Neural progenitor cell (in vitro differentiated cells): Measurements from ENCODE around the gene ITSN1. TPM values are rescaled to one million over a fixed set of nuclear protein-coding genes. Genes with fewer than 3 reads are reported as not detected.

Experiments
- DNase-seq: peaks from one replicate; pipeline ENCODE4 v3.0.0-alpha.2; 2016; ENCODE audit warnings: low spot score
- H2AFZ ChIP-seq: fragments of 200-600 bp; sonication (generic); replicated peaks from 2 replicates; pipeline ENCODE4 v1.6.1; 2016; ENCODE audit warnings: antibody characterized with exemption
- H3F3A ChIP-seq: fragments of 200-600 bp; sonication (generic); 2 replicates; pipeline ENCODE4 v1.6.1; 2016; ENCODE audit warnings: antibody characterized with exemption, low read depth
- H3K27ac ChIP-seq: fragments of 200-600 bp; sonication (generic); 2 replicates; pipeline ENCODE4 v1.5.1; 2016; ENCODE audit warnings: mild to moderate bottlenecking
- H3K27me3 ChIP-seq: fragments of 200-600 bp; sonication (generic); 2 replicates; pipeline ENCODE4 v1.6.1; 2016; ENCODE audit warnings: mild to moderate bottlenecking, moderate library complexity
- H3K36me3 ChIP-seq: fragments of 200-600 bp; sonication (generic); 2 replicates; pipeline ENCODE4 v1.5.1; 2016
- H3K4me1 ChIP-seq: fragments of 200-600 bp; sonication (generic); 2 replicates; pipeline ENCODE4 v1.6.1; 2016; ENCODE audit warnings: mixed run types
- H3K4me2 ChIP-seq: fragments of 200-600 bp; sonication (generic); 2 replicates; pipeline ENCODE4 v1.6.1; 2016
- H3K4me3 ChIP-seq: fragments of 200-600 bp; sonication (generic); 2 replicates; pipeline ENCODE4 v1.5.1; 2016
- H3K79me2 ChIP-seq: fragments of 200-600 bp; sonication (generic); 2 replicates; pipeline ENCODE4 v1.6.1; 2016; ENCODE audit warnings: low read depth
- H3K9ac ChIP-seq: fragments of 200-600 bp; sonication (generic); 2 replicates; pipeline ENCODE4 v1.6.1; 2016
- H3K9me3 ChIP-seq: fragments of 200-600 bp; sonication (generic); 2 replicates; pipeline ENCODE4 v1.5.1; 2016; ENCODE audit warnings: low read depth
- H4K20me1 ChIP-seq: fragments of 200-600 bp; sonication (generic); 2 replicates; pipeline ENCODE4 v1.6.1; 2016; ENCODE audit warnings: low read depth
- H3K27ac Mint-ChIP-seq: 3 replicates; pipeline ENCODE4 v1.8.0; 2021; ENCODE audit warnings: mixed read lengths
- H3K27me3 Mint-ChIP-seq: 2 replicates; pipeline ENCODE4 v1.8.0; 2022; ENCODE audit warnings: low read depth, mild to moderate bottlenecking, inconsistent platforms, moderate library complexity, mixed read lengths; ENCODE audit not compliant: insufficient read depth
- H3K36me3 Mint-ChIP-seq: 3 replicates; pipeline ENCODE4 v1.8.0; 2021; ENCODE audit warnings: mixed read lengths
- H3K4me1 Mint-ChIP-seq: 3 replicates; pipeline ENCODE4 v1.8.0; 2021; ENCODE audit warnings: mixed read lengths
- H3K4me3 Mint-ChIP-seq: 3 replicates; pipeline ENCODE4 v1.8.0; 2021; ENCODE audit warnings: mild to moderate bottlenecking, moderate library complexity, mixed read lengths
- H3K9me3 Mint-ChIP-seq: 3 replicates; pipeline ENCODE4 v1.8.0; 2020; ENCODE audit warnings: mixed read lengths
- CTCF ChIP-seq: fragments of 200-600 bp; sonication (generic); IDR thresholded peaks from 2 replicates; pipeline ENCODE4 v1.5.1; 2017; ENCODE audit warnings: antibody characterized with exemption, mild to moderate bottlenecking
- EZH2 ChIP-seq: fragments of 200-600 bp; sonication (generic); IDR thresholded peaks from 2 replicates; pipeline ENCODE4 v1.6.1; 2017; ENCODE audit warnings: antibody characterized with exemption, mild to moderate bottlenecking, moderate library complexity
- EZH2phosphoT487 ChIP-seq: fragments of 200-600 bp; sonication (generic); IDR thresholded peaks from 2 replicates; pipeline ENCODE4 v1.6.1; 2017; ENCODE audit warnings: antibody characterized with exemption
- total RNA-seq: library from RNA; depleted of rRNA; stranded (reverse); fragments of >200 nt; gene quantifications from 2 replicates; pipeline ENCODE4 v1.2.3, GENCODE V29; 2015; ENCODE audit warnings: low replicate concordance

Gene ITSN1
- total RNA-seq, 1 donor from 2014 or later = 136 TPM

DNA sequence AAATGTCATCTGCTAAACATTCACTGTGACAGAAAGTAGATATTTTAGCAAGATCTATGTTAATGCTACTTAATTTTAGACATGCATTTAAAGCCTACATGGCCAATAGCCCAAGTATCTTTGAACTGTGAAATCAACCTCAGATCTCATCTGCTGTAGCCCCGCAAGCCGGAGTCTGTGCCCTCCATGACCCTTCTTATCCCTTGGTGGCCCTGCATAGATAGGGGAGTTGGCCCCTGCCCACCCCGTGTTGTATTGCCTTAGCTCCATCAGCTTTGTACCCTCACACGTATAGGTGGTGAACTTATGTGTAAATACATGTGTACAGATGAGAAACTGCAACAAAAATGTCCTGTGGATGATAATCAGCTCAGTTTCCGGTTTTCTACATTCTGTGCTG lies 254.8 kb downstream of the ITSN1 start:
- Mint-ChIP-seq H3K9me3 (no peaks in the 10 kb centered on the region), H3K36me3 (peaks cover 7% of the 10 kb centered on the region), H3K4me1 (peaks cover 31% of the 10 kb centered on the region), H3K4me3 (no peak overlapping the region), H3K27ac (no peak overlapping the region), H3K27me3 (peaks cover 6% of the 10 kb centered on the region)
- H3K4me2 ChIP-seq = no peak overlapping the region
- H2AFZ ChIP-seq = no peak overlapping the region
- DNase-seq = no peak
- no peak for TF ChIP-seq EZH2
- TF ChIP-seq CTCF = no peak
- no peak for TF ChIP-seq EZH2phosphoT487
- H3F3A ChIP-seq = peaks cover 19% of the 10 kb centered on the region
- H3K79me2 ChIP-seq = no peaks in the 10 kb centered on the region
- peaks cover 32% of the 10 kb centered on the region for H3K4me1 ChIP-seq
- H3K9ac ChIP-seq = no peak overlapping the region
- no peaks in the 10 kb centered on the region for H3K27me3 ChIP-seq
- H3K9me3 ChIP-seq = no peaks in the 10 kb centered on the region
- H3K27ac ChIP-seq = no peak overlapping the region
- no peaks in the 10 kb centered on the region for H3K36me3 ChIP-seq
- no peak overlapping the region for H3K4me3 ChIP-seq
- no peaks in the 10 kb centered on the region for H4K20me1 ChIP-seq

GRCh38 chr21:33897739-33898138 lies 255.4 kb downstream of the ITSN1 start:
- Histone ChIP-seq H3F3A (peaks cover 26% of the 10 kb centered on the region), H2AFZ (no peak overlapping the region), H3K27me3 (no peaks in the 10 kb centered on the region), H3K4me3 (no peak overlapping the region), H3K9me3 (no peaks in the 10 kb centered on the region), H3K27ac (no peak overlapping the region), H3K9ac (no peak overlapping the region), H3K4me1 (peaks cover 26% of the 10 kb centered on the region), H3K36me3 (no peaks in the 10 kb centered on the region), H4K20me1 (no peaks in the 10 kb centered on the region), H3K79me2 (no peaks in the 10 kb centered on the region), H3K4me2 (no peak overlapping the region)
- H3K27me3 Mint-ChIP-seq = peaks cover 6% of the 10 kb centered on the region
- peaks cover 12% of the 10 kb centered on the region for H3K36me3 Mint-ChIP-seq
- no peak overlapping the region for H3K4me3 Mint-ChIP-seq
- TF ChIP-seq EZH2phosphoT487 (no peak), EZH2 (no peak), CTCF (no peak)
- H3K27ac Mint-ChIP-seq = no peak overlapping the region
- DNase-seq = no peak
- H3K4me1 Mint-ChIP-seq = peaks cover 27% of the 10 kb centered on the region
- no peaks in the 10 kb centered on the region for H3K9me3 Mint-ChIP-seq

DNA sequence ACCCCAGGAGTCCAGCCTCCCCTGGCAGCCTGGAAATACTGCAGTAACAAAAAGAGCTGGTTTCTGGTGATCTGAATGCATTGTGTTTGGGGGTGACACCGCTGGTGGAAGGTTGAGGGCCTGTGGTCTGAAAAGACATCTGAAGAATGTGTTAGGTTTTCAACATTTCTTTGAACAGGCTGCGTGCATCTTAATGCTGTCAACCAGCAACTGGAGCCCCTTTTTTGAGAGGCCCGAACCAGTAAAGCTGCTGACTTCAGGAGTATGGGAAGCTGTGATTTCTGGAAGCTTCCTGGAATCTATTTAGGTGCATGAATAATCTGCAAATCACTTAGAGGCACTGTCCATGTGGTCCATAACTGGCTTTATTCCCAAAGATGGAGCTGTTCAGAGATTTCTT lies 256.3 kb downstream of the ITSN1 start:
- peaks cover 4% of the 10 kb centered on the region for H3K27me3 Mint-ChIP-seq
- Histone ChIP-seq H3K9ac (no peak overlapping the region), H3K36me3 (no peaks in the 10 kb centered on the region), H3K4me1 (peaks cover 20% of the 10 kb centered on the region), H3K4me2 (no peak overlapping the region), H3K4me3 (no peak overlapping the region), H3F3A (peaks cover 34% of the 10 kb centered on the region), H2AFZ (no peak overlapping the region), H3K9me3 (no peaks in the 10 kb centered on the region), H4K20me1 (peaks cover 3% of the 10 kb centered on the region), H3K79me2 (no peaks in the 10 kb centered on the region), H3K27ac (no peak overlapping the region), H3K27me3 (no peaks in the 10 kb centered on the region)
- DNase-seq = no peak
- H3K9me3 Mint-ChIP-seq = no peaks in the 10 kb centered on the region
- no peak overlapping the region for H3K27ac Mint-ChIP-seq
- H3K4me1 Mint-ChIP-seq = peaks cover 26% of the 10 kb centered on the region
- peaks cover 14% of the 10 kb centered on the region for H3K36me3 Mint-ChIP-seq
- no peak for TF ChIP-seq EZH2phosphoT487
- TF ChIP-seq CTCF = no peak
- TF ChIP-seq EZH2 = no peak
- H3K4me3 Mint-ChIP-seq = no peak overlapping the region
